Measurements from ENCODE around the gene PSTPIP1. TPM values are rescaled to one million over a fixed set of nuclear protein-coding genes. Genes with fewer than 3 reads are reported as not detected.

The PSTPIP1 gene
- total RNA-seq, 1 experiment from 2014 or later: 1.5 TPM

- H3K4me3 Mint-ChIP-seq: no peak overlapping the region
- ATAC-seq (no peak), DNase-seq (ENCODE audit: low spot score) (no peak)
- no peak overlapping the region for H3K27ac Mint-ChIP-seq
- no peaks in the 10 kb centered on the region for H3K27me3 Mint-ChIP-seq (ENCODE audit: low read depth)
- POLR2A ChIA-PET: interaction anchor here (0.5 kb wide), 1 partner anchor 32 kb away, joined by 5 read pairs; no protein-coding TSS in a partner anchor
- TF ChIP-seq ATF3 (CRISPR knock-in tag; conservative IDR thresholded peaks at IDR 0.05) (no peak), E2F4 (CRISPR knock-in tag; IDR thresholded peaks at IDR 0.05; ENCODE audit: borderline replicate concordance, low read depth) (no peak), GTF2I (CRISPR knock-in tag; conservative IDR thresholded peaks at IDR 0.05) (no peak), CREB1 (CRISPR knock-in tag; IDR thresholded peaks at IDR 0.05) (no peak), FOXP1 (CRISPR knock-in tag; IDR thresholded peaks at IDR 0.05; ENCODE audit: borderline replicate concordance) (no peak), ZNF263 (CRISPR knock-in tag; IDR thresholded peaks at IDR 0.05; ENCODE audit: low read depth) (no peak), GABPB1 (CRISPR knock-in tag; IDR thresholded peaks at IDR 0.05) (no peak), ESRRA (CRISPR knock-in tag; IDR thresholded peaks at IDR 0.05; ENCODE audit: borderline replicate concordance) (no peak), OVOL2 (CRISPR knock-in tag; IDR thresholded peaks at IDR 0.05; ENCODE audit: borderline replicate concordance) (no peak), ZNF416 (CRISPR knock-in tag; IDR thresholded peaks at IDR 0.05) (no peak), PREB (CRISPR knock-in tag; IDR thresholded peaks at IDR 0.05; ENCODE audit: borderline replicate concordance) (no peak), TEAD1 (CRISPR knock-in tag; IDR thresholded peaks at IDR 0.05) (no peak), ZBTB21 (CRISPR knock-in tag; IDR thresholded peaks at IDR 0.05; ENCODE audit: borderline replicate concordance) (no peak), SP1 (CRISPR knock-in tag; conservative IDR thresholded peaks at IDR 0.05) (no peak), KAT7 (CRISPR knock-in tag; IDR thresholded peaks at IDR 0.05; ENCODE audit: borderline replicate concordance) (no peak), AFF4 (CRISPR knock-in tag; IDR thresholded peaks at IDR 0.05; ENCODE audit: borderline replicate concordance) (no peak), TCF7 (CRISPR knock-in tag; IDR thresholded peaks at IDR 0.05; ENCODE audit: low read depth) (no peak)
- TF ChIP-seq, protein P1, sequence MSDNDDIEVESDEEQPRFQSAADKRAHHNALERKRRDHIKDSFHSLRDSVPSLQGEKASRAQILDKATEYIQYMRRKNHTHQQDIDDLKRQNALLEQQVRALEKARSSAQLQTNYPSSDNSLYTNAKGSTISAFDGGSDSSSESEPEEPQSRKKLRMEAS (CRISPR knock-in tag; IDR thresholded peaks at IDR 0.05): no peak
- H3K36me3 Mint-ChIP-seq: no peaks in the 10 kb centered on the region
- CTCF ChIA-PET: interaction anchor here (0.6 to 3.2 kb wide), 5 partner anchors 9 to 527 kb away, joined by 3 to 16 read pairs (median 7); no protein-coding TSS in a partner anchor
- no peaks in the 10 kb centered on the region for H3K9me3 Mint-ChIP-seq
- H3K4me1 Mint-ChIP-seq: no peaks in the 10 kb centered on the region
These were observed 21.4 kb downstream of the PSTPIP1 start for GRCh38 chr15:77016321-77016695.

- CTCF ChIA-PET: interaction anchor here (1.2 to 3.2 kb wide), 3 partner anchors 18 to 526 kb away, joined by 6 to 16 read pairs (median 7); no protein-coding TSS in a partner anchor
- no peaks in the 10 kb centered on the region for H3K9me3 Mint-ChIP-seq
- DNase-seq (ENCODE audit: low spot score): no peak
- no peak for TF ChIP-seq ZNF232 (CRISPR knock-in tag; IDR thresholded peaks at IDR 0.05)
- no peak for TF ChIP-seq ARID4B (CRISPR knock-in tag; IDR thresholded peaks at IDR 0.05; ENCODE audit: borderline replicate concordance)
These were observed 22.2 kb downstream of the PSTPIP1 start for GRCh38 chr15:77017091-77017660.

More at GRCh38 chr15:77017091-77017660, 22.2 kb downstream of the PSTPIP1 start:
- H3K36me3 Mint-ChIP-seq: no peaks in the 10 kb centered on the region
- no peaks in the 10 kb centered on the region for H3K27me3 Mint-ChIP-seq (ENCODE audit: low read depth)
- no peak for ATAC-seq
- H3K4me3 Mint-ChIP-seq: no peak overlapping the region
- POLR2A ChIA-PET: no interaction called here
- H3K27ac Mint-ChIP-seq: no peak overlapping the region
- no peaks in the 10 kb centered on the region for H3K4me1 Mint-ChIP-seq

Measured in WTC11 (cell line).